Mesothelial cell of epicardium (in vitro differentiated cells): ENCODE data around the gene DDI2. TPM values are rescaled to one million over a fixed set of nuclear protein-coding genes. Genes with fewer than 3 reads are reported as not detected.

Experiments used
- DNase-seq, 2 experiments: peaks; one replicate each; pipeline ENCODE4 v3.0.0; 2021; ENCODE audit warnings: low spot score in 2 of 2; ENCODE audit not compliant: unreplicated experiment in 2 of 2
- H3K27ac Mint-ChIP-seq: 2 replicates; pipeline ENCODE4 v1.8.0; 2021; ENCODE audit warnings: mixed read lengths
- H3K27me3 Mint-ChIP-seq: 2 replicates; pipeline ENCODE4 v1.8.0; 2021; ENCODE audit warnings: low read depth, mixed read lengths
- H3K36me3 Mint-ChIP-seq: 2 replicates; pipeline ENCODE4 v1.8.0; 2021; ENCODE audit warnings: mixed read lengths
- H3K4me1 Mint-ChIP-seq: 2 replicates; pipeline ENCODE4 v1.8.0; 2021; ENCODE audit warnings: mixed read lengths
- H3K4me3 Mint-ChIP-seq: 2 replicates; pipeline ENCODE4 v1.8.0; 2021; ENCODE audit warnings: mild to moderate bottlenecking, moderate library complexity, mixed read lengths
- H3K9me3 Mint-ChIP-seq: 2 replicates; pipeline ENCODE4 v1.8.0; 2021; ENCODE audit warnings: mixed read lengths
- total RNA-seq: library from RNA; stranded (reverse); gene quantifications from 3 replicates; pipeline ENCODE4 v1.2.1, GENCODE V29; 2021
- TF ChIP-seq, protein P1 (sequence below): fragments of 200-600 bp; sonication (generic); IDR thresholded peaks from one replicate; pipeline ENCODE4 v1.5.0; 2021; ENCODE audit warnings: antibody characterized with exemption; ENCODE audit not compliant: unreplicated experiment

The DDI2 gene
- total RNA-seq, 1 donor from 2014 or later = 34.5 TPM

DNA sequence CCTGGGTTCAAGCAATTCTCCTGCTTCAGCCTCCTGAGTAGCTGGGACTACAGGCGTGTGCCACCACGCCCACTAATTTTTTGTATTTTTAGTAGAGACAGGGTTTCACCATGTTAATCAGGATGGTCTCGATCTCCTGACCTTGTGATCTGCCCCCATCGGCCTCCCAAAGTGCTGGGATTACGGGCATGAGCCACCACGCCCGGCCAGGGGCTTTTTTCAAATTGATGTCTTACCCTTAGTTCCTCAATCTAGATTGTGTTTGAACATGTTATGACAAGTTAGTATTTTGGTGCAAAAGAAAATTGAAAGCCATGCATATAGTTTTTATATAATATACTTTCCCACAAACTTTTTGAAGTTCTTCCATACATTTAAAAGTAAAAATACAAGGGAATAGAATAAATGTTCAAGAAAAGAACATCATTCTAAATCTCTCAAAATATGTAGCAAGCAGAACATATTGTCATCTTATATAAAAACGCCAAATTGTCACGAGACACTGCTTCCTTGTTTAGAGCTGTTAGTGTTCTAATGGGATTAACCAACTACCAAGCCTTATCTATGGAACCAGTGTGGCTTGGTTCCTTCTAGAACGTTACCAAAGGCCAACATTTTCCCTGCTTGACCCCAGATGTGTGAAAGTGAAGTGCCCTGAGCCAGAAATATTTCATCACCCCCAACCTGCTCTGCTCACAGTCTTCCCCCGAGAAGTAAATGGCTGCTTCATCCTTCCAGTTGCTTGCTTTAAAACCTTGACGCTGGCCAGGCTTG is 57.3 kb downstream of the DDI2 start:
- no peak overlapping the region for H3K4me3 Mint-ChIP-seq
- no peaks in the 10 kb centered on the region for H3K4me1 Mint-ChIP-seq
- TF ChIP-seq, protein P1, sequence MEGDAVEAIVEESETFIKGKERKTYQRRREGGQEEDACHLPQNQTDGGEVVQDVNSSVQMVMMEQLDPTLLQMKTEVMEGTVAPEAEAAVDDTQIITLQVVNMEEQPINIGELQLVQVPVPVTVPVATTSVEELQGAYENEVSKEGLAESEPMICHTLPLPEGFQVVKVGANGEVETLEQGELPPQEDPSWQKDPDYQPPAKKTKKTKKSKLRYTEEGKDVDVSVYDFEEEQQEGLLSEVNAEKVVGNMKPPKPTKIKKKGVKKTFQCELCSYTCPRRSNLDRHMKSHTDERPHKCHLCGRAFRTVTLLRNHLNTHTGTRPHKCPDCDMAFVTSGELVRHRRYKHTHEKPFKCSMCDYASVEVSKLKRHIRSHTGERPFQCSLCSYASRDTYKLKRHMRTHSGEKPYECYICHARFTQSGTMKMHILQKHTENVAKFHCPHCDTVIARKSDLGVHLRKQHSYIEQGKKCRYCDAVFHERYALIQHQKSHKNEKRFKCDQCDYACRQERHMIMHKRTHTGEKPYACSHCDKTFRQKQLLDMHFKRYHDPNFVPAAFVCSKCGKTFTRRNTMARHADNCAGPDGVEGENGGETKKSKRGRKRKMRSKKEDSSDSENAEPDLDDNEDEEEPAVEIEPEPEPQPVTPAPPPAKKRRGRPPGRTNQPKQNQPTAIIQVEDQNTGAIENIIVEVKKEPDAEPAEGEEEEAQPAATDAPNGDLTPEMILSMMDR = no peak
- peaks cover 2% of the 10 kb centered on the region for H3K36me3 Mint-ChIP-seq
- H3K27me3 Mint-ChIP-seq = no peaks in the 10 kb centered on the region
- no peak for DNase-seq
- peaks cover 8% of the 10 kb centered on the region for H3K9me3 Mint-ChIP-seq
- H3K27ac Mint-ChIP-seq = no peak overlapping the region

DNA sequence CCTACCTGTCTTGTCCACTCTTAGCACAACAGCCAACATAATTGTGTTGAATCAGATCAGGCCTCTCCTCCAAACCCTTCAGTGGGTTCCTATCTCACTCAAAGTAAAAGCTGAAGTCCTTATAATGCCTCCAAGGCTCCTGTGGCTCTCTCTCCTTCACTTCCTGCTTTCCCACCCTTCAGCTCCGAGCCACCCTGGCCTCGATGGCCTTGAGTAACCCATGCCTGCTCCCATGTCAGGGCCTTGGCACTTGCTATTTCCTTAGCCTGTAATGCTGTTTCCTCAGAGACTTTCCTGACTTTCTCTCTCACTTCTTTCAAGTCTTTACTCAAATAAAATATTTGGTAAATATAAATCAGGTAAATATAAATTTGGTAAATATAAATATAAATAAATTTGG is 58.8 kb downstream of the DDI2 start:
- peaks cover 1% of the 10 kb centered on the region for H3K4me1 Mint-ChIP-seq

DNA sequence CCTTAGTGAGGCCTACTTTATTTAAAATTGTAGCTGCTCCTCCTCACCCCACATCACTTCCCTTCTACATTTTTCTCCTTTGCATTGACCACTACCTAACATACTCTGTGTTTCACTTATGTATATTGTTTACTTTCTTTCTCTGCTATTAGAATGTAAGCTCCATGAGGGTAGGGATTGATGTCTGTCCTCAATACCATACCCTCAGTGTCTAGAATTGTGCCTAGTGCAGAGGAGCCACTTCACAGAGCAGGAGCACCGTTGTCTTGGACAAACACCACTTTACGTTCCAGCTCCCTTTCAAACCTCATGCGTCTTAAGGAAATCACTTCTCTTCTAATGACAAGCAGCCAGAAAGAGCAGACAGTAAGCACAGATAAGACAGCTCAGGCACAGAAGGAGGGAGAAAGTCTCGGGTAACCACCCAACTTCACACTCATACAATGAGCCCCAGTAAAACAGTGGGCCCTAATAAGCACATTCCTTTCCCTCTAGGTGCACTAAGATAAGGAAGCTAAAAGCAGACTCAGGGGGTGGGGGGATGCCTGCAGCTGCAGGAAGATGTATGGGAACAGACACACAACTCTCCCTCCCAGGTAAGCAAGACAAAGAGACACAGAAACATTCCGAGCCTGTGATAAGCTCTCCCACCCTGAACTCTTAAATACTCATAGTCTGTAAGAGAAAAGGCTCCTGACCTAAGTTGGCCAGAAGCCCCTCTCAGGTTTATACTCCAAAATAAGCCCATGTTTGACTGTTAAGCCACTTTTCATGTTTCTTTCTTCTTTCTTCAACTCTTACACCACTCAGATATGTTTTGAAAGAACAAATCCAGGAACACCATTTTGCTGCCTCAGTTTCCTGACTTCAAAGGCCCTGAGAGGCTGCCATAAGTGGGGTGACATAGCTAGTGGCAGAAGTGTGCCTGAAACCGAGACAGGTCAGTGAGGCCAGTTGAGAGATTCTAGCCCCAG is 59.7 kb downstream of the DDI2 start:
- Mint-ChIP-seq H3K27me3 (no peaks in the 10 kb centered on the region), H3K36me3 (peaks cover 2% of the 10 kb centered on the region), H3K4me1 (peaks cover 5% of the 10 kb centered on the region), H3K27ac (no peak overlapping the region), H3K4me3 (no peak overlapping the region), H3K9me3 (peaks cover 8% of the 10 kb centered on the region)
- TF ChIP-seq, protein P1 = no peak
- no peak for DNase-seq

More for the DNA sequence above, 58.8 kb downstream of the DDI2 start:
- no peak for DNase-seq
- no peak overlapping the region for H3K27ac Mint-ChIP-seq
- TF ChIP-seq, protein P1 = no peak
- peaks cover 8% of the 10 kb centered on the region for H3K9me3 Mint-ChIP-seq
- peaks cover 2% of the 10 kb centered on the region for H3K36me3 Mint-ChIP-seq
- H3K4me3 Mint-ChIP-seq = no peak overlapping the region
- H3K27me3 Mint-ChIP-seq = no peaks in the 10 kb centered on the region

DNA sequence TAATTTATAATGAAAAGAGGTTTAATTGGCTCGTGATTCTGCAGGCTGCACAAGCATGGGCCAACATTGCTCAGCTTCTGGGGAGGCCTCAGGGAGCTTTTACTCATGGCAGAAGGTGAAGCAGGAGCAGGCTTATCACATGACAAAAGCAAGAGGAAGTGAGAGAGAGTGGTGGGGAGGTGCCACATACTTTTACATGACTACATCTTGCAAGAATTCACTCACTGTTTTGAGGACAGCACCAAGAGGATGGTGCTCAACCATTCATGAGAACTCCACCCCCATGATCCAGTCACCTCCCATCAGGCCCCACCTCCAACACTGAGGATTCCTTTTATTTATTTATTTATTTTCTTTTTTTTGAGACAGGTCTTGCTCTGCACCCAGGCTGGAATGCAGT is 61.3 kb downstream of the DDI2 start:
- H3K36me3 Mint-ChIP-seq = peaks cover 2% of the 10 kb centered on the region
- no peak overlapping the region for H3K27ac Mint-ChIP-seq
- H3K4me3 Mint-ChIP-seq = no peak overlapping the region
- no peak for DNase-seq
- TF ChIP-seq, protein P1 = no peak
- H3K4me1 Mint-ChIP-seq = peaks cover 12% of the 10 kb centered on the region
- peaks cover 8% of the 10 kb centered on the region for H3K9me3 Mint-ChIP-seq
- H3K27me3 Mint-ChIP-seq = no peaks in the 10 kb centered on the region

DNA sequence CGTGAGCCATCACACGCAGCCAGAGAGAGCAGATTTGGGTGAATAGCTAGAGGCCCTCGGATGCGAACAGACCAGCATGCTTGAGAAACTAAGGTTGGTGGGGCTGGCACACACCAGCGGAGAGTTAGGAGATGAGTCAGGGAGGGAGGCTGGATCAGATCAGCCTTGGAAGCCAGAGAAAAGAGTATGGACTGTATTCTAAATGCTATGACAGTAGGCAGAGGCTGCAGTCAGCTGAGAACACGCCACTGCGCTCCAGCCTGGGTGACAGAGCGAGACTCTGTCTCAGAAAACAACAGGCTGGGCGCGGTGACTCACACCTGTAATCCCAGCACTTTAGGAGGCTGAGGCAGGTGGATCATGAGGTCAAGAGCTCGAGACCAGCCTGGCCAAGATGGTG is 62.9 kb downstream of the DDI2 start:
- H3K27me3 Mint-ChIP-seq = no peaks in the 10 kb centered on the region
- H3K9me3 Mint-ChIP-seq = peaks cover 8% of the 10 kb centered on the region
- peaks cover 2% of the 10 kb centered on the region for H3K36me3 Mint-ChIP-seq
- TF ChIP-seq, protein P1 = no peak
- H3K4me3 Mint-ChIP-seq = no peak overlapping the region
- H3K4me1 Mint-ChIP-seq = peaks cover 15% of the 10 kb centered on the region
- H3K27ac Mint-ChIP-seq = no peak overlapping the region
- DNase-seq = no peak
